OCI-LY7 (cell line): Measurements from ENCODE around the gene HMGA1. TPM values are rescaled to one million over a fixed set of nuclear protein-coding genes. Genes with fewer than 3 reads are reported as not detected.
"Not testable (repeated sequence)": the region's sequence is repeated elsewhere in the genome, so short reads cannot be mapped to it uniquely, and the experiment has no call there.

Source experiments
- BruUV-seq: library from RNA; stranded (reverse); fragments of 400-500 nt; replicated peaks from 2 replicates; lab custom pipeline; 2021; lab: Mats Ljungman, UMichigan
- CTCF ChIA-PET: fragments of 300-600 bp; sonication (Branson Sonifier 250); formaldehyde crosslinking; loops from one replicate; lab custom pipeline; 2022; ENCODE audit warnings: antibody characterized with exemption; ENCODE audit not compliant: unreplicated experiment; lab: Charles Lee
- POLR2A ChIA-PET: fragments of 300-600 bp; sonication (Branson Sonifier 250); formaldehyde crosslinking; loops from one replicate; lab custom pipeline; 2022; ENCODE audit warnings: antibody characterized with exemption; lab: Charles Lee
- DNase-seq: peaks from one replicate; pipeline ENCODE4 v3.0.0-alpha.2; 2015; ENCODE audit warnings: low spot score
- H2AFZ ChIP-seq: fragments of 200-600 bp; sonication (generic), shearing (Covaris generic); 2 replicates; pipeline ENCODE4 v1.6.1; 2014; ENCODE audit warnings: mild to moderate bottlenecking, antibody characterized with exemption, low read length, moderate library complexity
- H3K27ac ChIP-seq: fragments of 200-600 bp; sonication (generic); 2 replicates; pipeline ENCODE4 v1.5.1; 2014; ENCODE audit warnings: mixed run types, low read depth, mild to moderate bottlenecking, moderate library complexity, low read length, inconsistent platforms; ENCODE audit not compliant: poor library complexity, severe bottlenecking
- H3K36me3 ChIP-seq: fragments of 200-600 bp; sonication (generic); 2 replicates; pipeline ENCODE4 v1.6.1; 2014; ENCODE audit warnings: mild to moderate bottlenecking, antibody characterized with exemption, low read length, moderate library complexity, mixed read lengths; ENCODE audit not compliant: insufficient read depth
- H3K4me1 ChIP-seq: fragments of 200-600 bp; sonication (generic); 2 replicates; pipeline ENCODE4 v1.5.1; 2014; ENCODE audit warnings: mild to moderate bottlenecking, low read length; ENCODE audit not compliant: insufficient read depth, poor library complexity, severe bottlenecking
- H3K4me2 ChIP-seq: fragments of 200-600 bp; sonication (generic); 2 replicates; pipeline ENCODE4 v1.6.1; 2014; ENCODE audit warnings: mild to moderate bottlenecking, low read length
- H3K4me3 ChIP-seq: fragments of 200-600 bp; sonication (generic); 2 replicates; pipeline ENCODE4 v1.5.1; 2014; ENCODE audit warnings: mild to moderate bottlenecking, low read depth, low read length; ENCODE audit not compliant: poor library complexity, severe bottlenecking
- H3K79me2 ChIP-seq: fragments of 200-600 bp; sonication (generic); 2 replicates; pipeline ENCODE4 v1.6.1; 2016; ENCODE audit warnings: low read depth, mild to moderate bottlenecking, low read length, moderate library complexity, mixed read lengths; ENCODE audit not compliant: insufficient read depth
- H3K9me2 ChIP-seq: fragments of 200-600 bp; sonication (generic); 2 replicates; pipeline ENCODE4 v1.6.1; 2016; ENCODE audit warnings: mild to moderate bottlenecking, low read length, mixed read lengths; ENCODE audit not compliant: insufficient read depth
- H3K9me3 ChIP-seq: fragments of 200-600 bp; sonication (generic); 2 replicates; pipeline ENCODE4 v1.6.1; 2014; ENCODE audit warnings: mild to moderate bottlenecking, mixed run types, low read length, mixed read lengths
- H4K20me1 ChIP-seq: fragments of 200-600 bp; sonication (generic); 2 replicates; pipeline ENCODE4 v1.6.1; 2014; ENCODE audit warnings: mild to moderate bottlenecking, antibody characterized with exemption, low read length, moderate library complexity, mixed read lengths; ENCODE audit not compliant: insufficient read depth
- CTCF ChIP-seq: fragments of 200-600 bp; sonication (generic); conservative IDR thresholded peaks from 2 replicates; pipeline ENCODE4 v1.5.1; 2014; ENCODE audit warnings: mild to moderate bottlenecking, antibody characterized with exemption, low read length, moderate library complexity, mixed read lengths
- EZH2phosphoT487 ChIP-seq: fragments of 200-600 bp; sonication (generic); IDR thresholded peaks from 2 replicates; pipeline ENCODE4 v1.6.1; 2018; ENCODE audit warnings: low read depth, borderline replicate concordance, mild to moderate bottlenecking, mixed run types, antibody characterized with exemption, low read length, moderate library complexity, mixed read lengths
- intact Hi-C: fragments of 100-400 bp; cut with micrococcal nuclease; formaldehyde crosslinking; loops from one replicate; pipeline ENCODE4 v1.10.0; 2022; ENCODE audit not compliant: unreplicated experiment
- total RNA-seq, 2 experiments: library from RNA; depleted of rRNA in 1 of 2; stranded (reverse); fragments of >200 nt in 1 of 2; shearing (Covaris generic) in 1 of 2; gene quantifications; 2 replicates each; pipeline ENCODE4 v1.2.3, GENCODE V29; 2014 to 2022

The HMGA1 gene
- total RNA-seq, 2 experiments from 2014 or later = 435 to 764 TPM

- DNase-seq = no peak
- no TSS peak for BruUV-seq
- Histone ChIP-seq H3K4me2 (no peak overlapping the region), H3K79me2 (no peaks in the 10 kb centered on the region), H3K27ac (no peak overlapping the region), H2AFZ (no peak overlapping the region), H3K4me3 (no peak overlapping the region), H3K4me1 (no peaks in the 10 kb centered on the region), H3K9me2 (no peaks in the 10 kb centered on the region), H3K36me3 (no peaks in the 10 kb centered on the region), H4K20me1 (no peaks in the 10 kb centered on the region), H3K9me3 (no peaks in the 10 kb centered on the region)
- POLR2A ChIA-PET = interaction anchor here (0.5 to 0.6 kb wide), 2 partner anchors 19 to 29 kb away, joined by 3 to 6 read pairs; no protein-coding TSS in a partner anchor
- CTCF ChIA-PET = no interaction called here
- TF ChIP-seq EZH2phosphoT487 (no peak), CTCF (no peak)
- intact Hi-C loops = no loop called here
Measured at GRCh38 chr6:34267746-34268145, 31.1 kb downstream of the HMGA1 start.

GRCh38 chr6:34269132-34269531 lies 32.5 kb downstream of the HMGA1 start:
- H3K9me2 ChIP-seq, H2AFZ ChIP-seq, H4K20me1 ChIP-seq, H3K4me1 ChIP-seq, BruUV-seq, CTCF ChIA-PET, intact Hi-C loops, DNase-seq, H3K79me2 ChIP-seq, H3K9me3 ChIP-seq, H3K27ac ChIP-seq, H3K4me3 ChIP-seq, H3K4me2 ChIP-seq, POLR2A ChIA-PET, H3K36me3 ChIP-seq: not testable (repeated sequence)

GRCh38 chr6:34269658-34270341 lies 33.1 kb downstream of the HMGA1 start:
- H3K36me3 ChIP-seq, H3K4me3 ChIP-seq, intact Hi-C loops, H3K9me2 ChIP-seq, BruUV-seq, H3K9me3 ChIP-seq, H3K4me2 ChIP-seq, H3K4me1 ChIP-seq, H2AFZ ChIP-seq, H4K20me1 ChIP-seq, H3K27ac ChIP-seq, H3K79me2 ChIP-seq, DNase-seq: not testable (repeated sequence)
- ChIA-PET CTCF (interaction anchor here (0.6 kb wide), 1 partner anchor 81 kb away, joined by 4 read pairs; no protein-coding TSS in a partner anchor), POLR2A (interaction anchor here (0.6 kb wide), 1 partner anchor 174 kb away, joined by 3 read pairs; no protein-coding TSS in a partner anchor)
